Activated CD8-positive, alpha-beta T cell treated with anti-CD3 and anti-CD28 coated beads for 36 hours (primary cell): ENCODE results near the gene DCXR. TPM values are rescaled to one million over a fixed set of nuclear protein-coding genes. Genes with fewer than 3 reads are reported as not detected.

Source experiments
- ATAC-seq: fragments of 200-7000 bp; cut with Tn5 transposase; one replicate; pipeline ENCODE4 v1.10.0; 2021; ENCODE audit warnings: mild to moderate bottlenecking, moderate library complexity
- CTCF ChIA-PET: fragments of 350-600 bp; sonication (Branson Sonifier 250); formaldehyde crosslinking; loops from one replicate; lab custom pipeline; 2021; ENCODE audit warnings: antibody characterized with exemption; lab: Charles Lee
- POLR2A ChIA-PET: fragments of 350-600 bp; sonication (Branson Sonifier 250); formaldehyde crosslinking; loops from one replicate; lab custom pipeline; 2021; ENCODE audit warnings: antibody characterized with exemption; lab: Charles Lee
- DNase-seq: peaks from one replicate; pipeline ENCODE4 v3.0.0-alpha.2; 2020
- H3K27ac Mint-ChIP-seq: one replicate; pipeline ENCODE4 v1.8.0; 2021; ENCODE audit warnings: mild to moderate bottlenecking, mixed read lengths
- H3K27me3 Mint-ChIP-seq: one replicate; pipeline ENCODE4 v1.8.0; 2021; ENCODE audit warnings: mixed read lengths
- H3K36me3 Mint-ChIP-seq: one replicate; pipeline ENCODE4 v1.8.0; 2021; ENCODE audit warnings: low read depth, mixed read lengths
- H3K4me1 Mint-ChIP-seq: one replicate; pipeline ENCODE4 v1.8.0; 2021; ENCODE audit warnings: low read depth, mixed read lengths
- H3K4me3 Mint-ChIP-seq: one replicate; pipeline ENCODE4 v1.8.0; 2021; ENCODE audit warnings: mild to moderate bottlenecking, moderate library complexity, mixed read lengths
- H3K9me3 Mint-ChIP-seq: one replicate; pipeline ENCODE4 v1.8.0; 2021; ENCODE audit warnings: mixed read lengths
- CTCF ChIP-seq: fragments of 200-600 bp; IDR thresholded peaks from one replicate; pipeline ENCODE4 v1.8.0; 2022; ENCODE audit warnings: antibody characterized with exemption, mild to moderate bottlenecking
- intact Hi-C: fragments of 100-400 bp; cut with micrococcal nuclease; formaldehyde crosslinking; loops from one replicate; pipeline ENCODE4 v1.10.0; 2022
- total RNA-seq, 2 experiments: library from RNA; stranded (reverse); gene quantifications; one replicate each; pipeline ENCODE4 v1.2.3, GENCODE V29; 2021

Gene DCXR
- total RNA-seq, 2 experiments from 2014 or later: 99.2 to 101 TPM

GRCh38 chr17:82080789-82081464 is 43.4 kb upstream of the DCXR start:
- ATAC-seq: no peak
- H3K27me3 Mint-ChIP-seq: no peaks in the 10 kb centered on the region
- no peak overlapping the region for H3K27ac Mint-ChIP-seq
- ChIA-PET POLR2A (interaction anchor here (1.1 to 3.0 kb wide), 5 partner anchors 9 to 46 kb away, joined by 3 to 18 read pairs (median 5); partner anchors contain the start of gene DUS1L), CTCF (no interaction called here)
- peaks cover 12% of the 10 kb centered on the region for H3K36me3 Mint-ChIP-seq
- no peak overlapping the region for H3K4me3 Mint-ChIP-seq
- H3K9me3 Mint-ChIP-seq: no peaks in the 10 kb centered on the region
- no peak for TF ChIP-seq CTCF
- H3K4me1 Mint-ChIP-seq: no peaks in the 10 kb centered on the region
- intact Hi-C loops: no loop called here
- DNase-seq: no peak

- H3K4me3 Mint-ChIP-seq: no peak overlapping the region
- no peak for DNase-seq
- H3K36me3 Mint-ChIP-seq: peaks cover 12% of the 10 kb centered on the region
- TF ChIP-seq CTCF: no peak
- H3K27me3 Mint-ChIP-seq: no peaks in the 10 kb centered on the region
- no peaks in the 10 kb centered on the region for H3K4me1 Mint-ChIP-seq
- POLR2A ChIA-PET: interaction anchor here (1.1 to 3.0 kb wide), 5 partner anchors 9 to 45 kb away, joined by 3 to 18 read pairs (median 5); partner anchors contain the start of gene DUS1L
- H3K27ac Mint-ChIP-seq: no peak overlapping the region
- no peaks in the 10 kb centered on the region for H3K9me3 Mint-ChIP-seq
- CTCF ChIA-PET: no interaction called here
- no peak for ATAC-seq
- intact Hi-C loops: no loop called here
Observed at GRCh38 chr17:82080048-82080788, 42.7 kb upstream of the DCXR start.

- intact Hi-C loops: no loop called here
- Mint-ChIP-seq H3K4me1 (no peaks in the 10 kb centered on the region), H3K27me3 (no peaks in the 10 kb centered on the region), H3K9me3 (no peaks in the 10 kb centered on the region), H3K36me3 (peaks cover 9% of the 10 kb centered on the region), H3K27ac (no peak overlapping the region), H3K4me3 (no peak overlapping the region)
- ATAC-seq (no peak), DNase-seq (no peak)
- POLR2A ChIA-PET: interaction anchor here (2.0 to 3.0 kb wide), 2 partner anchors 10 to 14 kb away, joined by 6 to 18 read pairs; partner anchors contain the start of gene DUS1L
- CTCF ChIA-PET: no interaction called here
- TF ChIP-seq CTCF: no peak
Observed at GRCh38 chr17:82079001-82079677, 41.6 kb upstream of the DCXR start.

GRCh38 chr17:82078433-82078832 is 40.9 kb upstream of the DCXR start:
- Mint-ChIP-seq H3K27me3 (no peaks in the 10 kb centered on the region), H3K27ac (no peak overlapping the region), H3K4me3 (no peak overlapping the region), H3K36me3 (peaks cover 8% of the 10 kb centered on the region), H3K4me1 (no peaks in the 10 kb centered on the region), H3K9me3 (no peaks in the 10 kb centered on the region)
- intact Hi-C loops: no loop called here
- CTCF ChIA-PET: no interaction called here
- POLR2A ChIA-PET: interaction anchor here (0.7 to 3.0 kb wide), 3 partner anchors 10 to 22 kb away, joined by 3 to 18 read pairs (median 4); no protein-coding TSS in a partner anchor
- ATAC-seq (no peak), DNase-seq (no peak)
- no peak for TF ChIP-seq CTCF
